Hepatocyte (in vitro differentiated cells): ENCODE results near the gene OSBPL2. TPM values are rescaled to one million over a fixed set of nuclear protein-coding genes. Genes with fewer than 3 reads are reported as not detected.

Experiments
- DNase-seq: peaks from one replicate; pipeline ENCODE4 v3.0.0-alpha.2; 2016; ENCODE audit warnings: low spot score
- H2AFZ ChIP-seq: fragments of 200-600 bp; sonication (generic); 2 replicates; pipeline ENCODE4 v1.6.0; 2016; ENCODE audit warnings: antibody characterized with exemption, mild to moderate bottlenecking
- H3K27ac ChIP-seq: fragments of 200-600 bp; sonication (generic); 2 replicates; pipeline ENCODE4 v1.5.1; 2016; ENCODE audit warnings: mild to moderate bottlenecking
- H3K27me3 ChIP-seq: fragments of 200-600 bp; sonication (generic); 2 replicates; pipeline ENCODE4 v1.6.1; 2016
- H3K36me3 ChIP-seq: fragments of 200-600 bp; sonication (generic); replicated peaks from 2 replicates; pipeline ENCODE4 v1.5.1; 2016; ENCODE audit warnings: low read depth; ENCODE audit not compliant: insufficient read depth
- H3K4me1 ChIP-seq: fragments of 200-600 bp; sonication (generic); 2 replicates; pipeline ENCODE4 v1.5.1; 2016; ENCODE audit warnings: mild to moderate bottlenecking, moderate library complexity; ENCODE audit not compliant: insufficient read depth
- H3K4me2 ChIP-seq: fragments of 200-600 bp; sonication (generic); 2 replicates; pipeline ENCODE4 v1.6.0; 2016
- H3K4me3 ChIP-seq: fragments of 200-600 bp; sonication (generic); 2 replicates; pipeline ENCODE4 v1.5.1; 2016; ENCODE audit warnings: mild to moderate bottlenecking
- H3K79me2 ChIP-seq: fragments of 200-600 bp; sonication (generic); 2 replicates; pipeline ENCODE4 v1.6.0; 2017; ENCODE audit warnings: mild to moderate bottlenecking
- H3K9me2 ChIP-seq: fragments of 200-600 bp; sonication (generic); replicated peaks from 2 replicates; pipeline ENCODE4 v1.6.0; 2017; ENCODE audit warnings: mild to moderate bottlenecking; ENCODE audit not compliant: insufficient read depth
- H3K9me3 ChIP-seq: fragments of 200-600 bp; sonication (generic); 2 replicates; pipeline ENCODE4 v1.5.1; 2016; ENCODE audit warnings: low read depth, mild to moderate bottlenecking
- H4K20me1 ChIP-seq: fragments of 200-600 bp; sonication (generic); 2 replicates; pipeline ENCODE4 v1.6.0; 2016; ENCODE audit warnings: mild to moderate bottlenecking; ENCODE audit not compliant: insufficient read depth, poor library complexity, severe bottlenecking
- CTCF ChIP-seq: fragments of 200-600 bp; sonication (generic); IDR thresholded peaks from 2 replicates; pipeline ENCODE4 v1.5.1; 2016; ENCODE audit warnings: antibody characterized with exemption, mild to moderate bottlenecking; ENCODE audit not compliant: poor library complexity
- EZH2 ChIP-seq: fragments of 200-600 bp; sonication (generic); IDR thresholded peaks from 2 replicates; pipeline ENCODE4 v1.6.1; 2016; ENCODE audit warnings: antibody characterized with exemption, mild to moderate bottlenecking, borderline replicate concordance
- EZH2phosphoT487 ChIP-seq: fragments of 200-600 bp; sonication (generic); IDR thresholded peaks from one replicate; pipeline ENCODE4 v1.6.1; 2018; ENCODE audit warnings: antibody characterized with exemption, mild to moderate bottlenecking, low read depth, moderate library complexity; ENCODE audit not compliant: unreplicated experiment, severe bottlenecking
- WGBS: methylation state at CpG from one replicate; pipeline ENCODE4 v1.1.6; 2016; ENCODE audit warnings: low lambda C conversion rate; ENCODE audit errors: missing lambda C conversion rate; 5-methylcytosine and 5-hydroxymethylcytosine counted together
- polyA plus RNA-seq: library from polyadenylated mRNA; unstranded; fragments of >200 nt; fragmentation: Nextera tagmentation; extraction: Ambion mirVana; gene quantifications from 2 replicates; pipeline ENCODE4 v1.2.1, GENCODE V29; 2016
- total RNA-seq: library from RNA; depleted of rRNA; stranded (reverse); fragments of >200 nt; gene quantifications from 2 replicates; pipeline ENCODE4 v1.2.3, GENCODE V29; 2014

The OSBPL2 gene
- total and polyA plus RNA-seq, 2 experiments from 2014 or later, result 40.5 to 45.9 TPM

GRCh38 chr20:62208061-62208794 lies 30.1 kb upstream of the OSBPL2 start:
- no peaks in the 10 kb centered on the region for H3K9me2 ChIP-seq
- 77% methylated on average over 12 of the region's 19 CpGs for WGBS
- H3K79me2 ChIP-seq, result no peaks in the 10 kb centered on the region
- no peak overlapping the region for H3K4me3 ChIP-seq
- H3K27me3 ChIP-seq, result no peaks in the 10 kb centered on the region
- no peak for TF ChIP-seq EZH2
- TF ChIP-seq EZH2phosphoT487, result no peak
- TF ChIP-seq CTCF, result no peak
- H3K4me1 ChIP-seq, result no peaks in the 10 kb centered on the region
- H4K20me1 ChIP-seq, result no peaks in the 10 kb centered on the region
- H3K36me3 ChIP-seq, result no peaks in the 10 kb centered on the region
- DNase-seq, result no peak
- no peak overlapping the region for H3K27ac ChIP-seq
- no peak overlapping the region for H2AFZ ChIP-seq
- H3K9me3 ChIP-seq, result no peaks in the 10 kb centered on the region
- no peak overlapping the region for H3K4me2 ChIP-seq

GRCh38 chr20:62208795-62209755 lies 29.2 kb upstream of the OSBPL2 start:
- no peak overlapping the region for H3K4me2 ChIP-seq
- H3K4me1 ChIP-seq, result no peaks in the 10 kb centered on the region
- no peaks in the 10 kb centered on the region for H3K9me3 ChIP-seq
- no peak for DNase-seq
- no peaks in the 10 kb centered on the region for H4K20me1 ChIP-seq
- no peaks in the 10 kb centered on the region for H3K27me3 ChIP-seq
- H3K4me3 ChIP-seq, result no peak overlapping the region
- H3K9me2 ChIP-seq, result no peaks in the 10 kb centered on the region
- H2AFZ ChIP-seq, result no peak overlapping the region
- no peaks in the 10 kb centered on the region for H3K79me2 ChIP-seq
- H3K36me3 ChIP-seq, result no peaks in the 10 kb centered on the region
- no peak overlapping the region for H3K27ac ChIP-seq
- 58% methylated on average over 27 of the region's 27 CpGs for WGBS
- TF ChIP-seq EZH2 (no peak), EZH2phosphoT487 (no peak), CTCF (no peak)

DNA sequence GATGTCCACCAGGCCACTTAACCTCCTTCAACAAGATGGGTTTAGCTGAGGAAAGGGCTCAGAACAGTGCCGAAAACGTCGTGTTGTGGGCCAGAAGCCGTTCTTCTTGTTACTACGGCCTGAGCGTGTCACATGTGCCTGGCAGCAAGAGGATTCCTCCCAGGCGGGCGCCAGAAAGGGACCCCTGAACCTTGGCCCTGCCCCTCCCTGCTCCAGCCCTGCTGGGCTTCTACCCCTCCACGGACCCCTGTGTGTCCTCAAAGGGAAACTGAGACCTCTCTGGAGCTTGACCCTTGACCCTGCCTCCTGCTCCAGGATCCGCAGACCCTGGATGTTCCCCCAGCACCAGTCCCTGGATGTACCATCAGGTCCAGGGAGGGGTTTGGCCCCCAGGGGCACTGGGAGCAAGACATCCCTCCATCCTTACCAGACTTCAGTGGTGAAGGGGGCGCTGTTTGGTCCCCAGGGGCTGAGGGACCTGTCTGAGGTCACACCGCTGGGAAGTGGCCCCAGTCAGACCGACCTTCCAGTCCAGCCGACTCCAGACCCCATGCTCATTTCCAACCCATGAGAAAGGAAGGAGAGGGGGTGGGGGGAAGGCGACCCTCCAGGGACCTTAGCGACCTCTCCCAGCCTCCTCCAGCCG lies 28.3 kb upstream of the OSBPL2 start:
- no peaks in the 10 kb centered on the region for H3K36me3 ChIP-seq
- H4K20me1 ChIP-seq, result no peaks in the 10 kb centered on the region
- H3K27me3 ChIP-seq, result peaks cover 7% of the 10 kb centered on the region

More for the DNA sequence above, 28.3 kb upstream of the OSBPL2 start:
- no peaks in the 10 kb centered on the region for H3K9me2 ChIP-seq
- 82% methylated on average over 17 of the region's 17 CpGs for WGBS
- no peak for DNase-seq
- no peaks in the 10 kb centered on the region for H3K4me1 ChIP-seq
- H3K4me2 ChIP-seq, result no peak overlapping the region
- no peak for TF ChIP-seq EZH2
- no peak for TF ChIP-seq CTCF
- no peak for TF ChIP-seq EZH2phosphoT487
- H3K4me3 ChIP-seq, result no peak overlapping the region
- H3K27ac ChIP-seq, result no peak overlapping the region
- H2AFZ ChIP-seq, result no peak overlapping the region
- H3K9me3 ChIP-seq, result no peaks in the 10 kb centered on the region
- H3K79me2 ChIP-seq, result no peaks in the 10 kb centered on the region
